GM21825 (cell line): ENCODE data around the gene DNALI1.
"Not testable (repeated sequence)": the region's sequence is repeated elsewhere in the genome, so short reads cannot be mapped to it uniquely, and the experiment has no call there.

ENCODE experiments used
- ATAC-seq: cut with Tn5 transposase; IDR thresholded peaks from one replicate; pipeline ENCODE4 v1.9.1; 2021; ENCODE audit warnings: mild to moderate bottlenecking, moderate library complexity; ENCODE audit not compliant: unreplicated experiment

The DNALI1 gene

DNA sequence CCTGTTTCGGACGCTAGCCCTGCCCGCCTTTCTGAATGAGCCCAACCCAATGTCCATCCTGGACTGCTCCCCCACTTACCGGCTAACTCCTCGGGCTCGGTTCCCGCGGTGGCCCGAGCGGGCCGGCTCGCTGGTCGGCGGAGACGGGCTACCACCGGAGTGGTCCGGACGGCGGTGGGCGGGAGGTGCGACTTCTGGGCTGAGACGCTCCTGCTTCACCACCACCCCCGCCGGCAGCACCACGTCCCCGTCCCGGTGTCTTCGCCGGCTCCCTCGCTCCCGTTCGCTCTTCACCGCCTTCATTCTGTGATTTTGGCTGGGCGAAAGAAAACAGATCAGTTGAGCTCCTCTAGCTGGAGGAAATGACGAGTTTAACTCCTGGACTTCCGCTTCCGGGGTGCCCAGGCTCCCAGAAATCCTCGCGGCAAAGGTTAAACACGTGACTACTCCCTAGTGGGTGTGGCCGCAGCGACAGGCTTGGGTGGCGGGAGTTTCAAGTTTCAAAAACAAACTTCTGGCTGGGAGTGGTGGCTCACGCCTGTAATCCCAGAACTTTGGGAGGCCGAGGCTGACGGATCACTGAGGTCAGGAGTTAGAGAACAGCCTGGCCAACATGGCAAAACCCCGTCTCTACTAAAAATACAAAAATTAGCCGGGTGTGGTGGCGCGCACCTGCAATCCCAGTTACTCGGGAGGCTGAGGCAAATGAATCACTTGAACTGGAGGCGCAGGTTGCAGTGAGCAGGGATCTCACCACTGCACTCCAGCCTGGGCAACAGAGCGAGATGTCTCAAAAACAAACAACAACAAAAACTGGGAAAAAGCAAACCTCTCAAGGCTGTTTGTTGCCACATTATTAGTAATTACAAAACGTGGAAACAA is 2.6 kb upstream of the DNALI1 start, which contains the start of gene SNIP1:
TSS of gene SNIP1 (minus strand) at position 367 of the 882 bp plus-strand sequence. CDS start at position 303, 64 bp downstream.
- ATAC-seq: peak; percentile 80

GRCh38 chr1:37557402-37557801 is 662 bp downstream of the DNALI1 start:
- ATAC-seq: no peak

DNA sequence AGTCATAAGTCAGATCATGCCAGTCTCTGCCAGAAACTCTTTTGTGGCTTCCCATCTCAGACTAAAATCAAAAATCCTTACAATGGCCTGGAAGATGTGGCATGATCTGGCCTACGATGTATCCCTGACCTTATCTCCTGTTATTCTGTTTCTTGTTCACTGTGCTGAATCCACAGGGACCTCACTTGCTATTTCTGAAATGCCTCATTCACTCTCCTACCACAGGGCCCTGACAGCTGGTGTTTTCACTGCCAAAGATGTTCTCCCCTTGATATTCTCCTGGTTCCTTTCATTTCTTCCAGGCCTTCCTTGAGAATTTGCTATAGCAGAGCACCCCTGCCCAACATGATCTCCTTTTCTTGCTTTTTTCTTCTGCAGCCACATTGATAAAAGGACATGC is 1.7 kb downstream of the DNALI1 start:
- no peak for ATAC-seq

GRCh38 chr1:37559080-37559479 is 2.3 kb downstream of the DNALI1 start:
- ATAC-seq: no peak

GRCh38 chr1:37559957-37560379 is 3.2 kb downstream of the DNALI1 start:
- ATAC-seq: not testable (repeated sequence)

- ATAC-seq: no peak
These were observed 3.8 kb downstream of the DNALI1 start for GRCh38 chr1:37560401-37561132.

DNA sequence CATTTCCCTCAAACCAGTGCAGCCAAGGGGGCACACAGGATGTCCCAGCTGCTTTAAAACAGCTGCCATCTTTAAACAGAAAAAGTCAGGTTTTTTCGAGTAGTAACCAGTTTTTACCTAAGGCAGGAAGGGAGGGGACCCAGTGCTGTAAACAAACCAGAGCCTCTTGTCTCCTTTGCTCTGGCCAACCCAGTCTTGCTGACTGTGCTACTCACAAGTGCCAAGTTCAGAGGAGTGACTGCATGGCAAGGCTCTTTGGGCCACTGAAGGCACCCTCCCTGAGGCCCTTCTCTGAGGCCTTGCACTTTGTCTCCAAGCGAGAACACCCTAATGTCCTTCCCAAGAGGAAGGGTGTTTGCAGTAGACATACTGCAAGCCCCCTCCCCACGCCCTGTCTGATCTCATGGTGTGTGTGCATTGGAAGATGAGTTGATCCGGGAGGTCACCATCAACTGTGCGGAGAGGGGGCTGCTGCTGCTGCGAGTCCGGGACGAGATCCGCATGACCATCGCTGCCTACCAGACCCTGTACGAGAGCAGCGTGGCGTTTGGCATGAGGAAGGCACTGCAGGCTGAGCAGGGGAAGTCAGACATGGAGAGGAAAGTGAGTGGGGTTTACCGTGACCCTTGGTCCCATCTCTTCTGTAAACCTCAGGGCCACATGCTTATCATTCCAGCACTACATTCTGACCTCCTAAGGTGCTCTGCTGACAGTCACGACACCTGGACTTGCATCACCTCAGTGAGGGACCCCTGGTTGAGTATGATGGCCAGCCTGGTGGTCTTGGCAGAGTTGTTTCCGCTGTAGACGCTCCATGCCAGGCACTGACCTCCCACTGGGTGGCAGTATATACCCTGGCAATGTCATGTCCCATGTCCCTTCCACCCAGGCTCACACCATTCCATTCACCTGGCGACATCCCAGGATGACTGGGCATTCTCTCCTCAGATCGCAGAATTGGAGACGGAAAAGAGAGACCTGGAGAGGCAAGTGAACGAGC is 4.7 kb downstream of the DNALI1 start:
- ATAC-seq: no peak

GRCh38 chr1:37562984-37563383 is 6.2 kb downstream of the DNALI1 start:
- no peak for ATAC-seq

GRCh38 chr1:37564892-37565291 is 8.2 kb downstream of the DNALI1 start:
- no peak for ATAC-seq

DNA sequence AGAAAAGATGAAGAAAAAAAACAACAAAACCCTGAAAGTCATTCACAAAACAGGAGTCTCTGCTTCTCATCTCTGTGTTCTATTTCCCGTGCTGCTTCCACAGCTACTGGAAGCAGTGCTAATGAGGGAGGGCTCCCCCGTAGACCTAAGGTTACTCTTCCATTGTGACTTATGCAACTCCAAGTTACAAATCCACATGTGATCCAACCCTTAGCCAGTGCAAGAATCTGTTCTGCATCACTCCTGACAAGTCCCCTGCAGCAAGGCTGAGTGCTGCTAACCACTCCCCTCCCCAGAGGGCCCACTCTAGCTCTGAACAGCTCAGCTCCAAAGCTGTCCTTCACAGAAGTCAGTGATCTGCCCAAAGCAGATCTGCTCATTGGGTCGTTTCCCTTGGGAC is 10.3 kb downstream of the DNALI1 start:
- no peak for ATAC-seq

DNA sequence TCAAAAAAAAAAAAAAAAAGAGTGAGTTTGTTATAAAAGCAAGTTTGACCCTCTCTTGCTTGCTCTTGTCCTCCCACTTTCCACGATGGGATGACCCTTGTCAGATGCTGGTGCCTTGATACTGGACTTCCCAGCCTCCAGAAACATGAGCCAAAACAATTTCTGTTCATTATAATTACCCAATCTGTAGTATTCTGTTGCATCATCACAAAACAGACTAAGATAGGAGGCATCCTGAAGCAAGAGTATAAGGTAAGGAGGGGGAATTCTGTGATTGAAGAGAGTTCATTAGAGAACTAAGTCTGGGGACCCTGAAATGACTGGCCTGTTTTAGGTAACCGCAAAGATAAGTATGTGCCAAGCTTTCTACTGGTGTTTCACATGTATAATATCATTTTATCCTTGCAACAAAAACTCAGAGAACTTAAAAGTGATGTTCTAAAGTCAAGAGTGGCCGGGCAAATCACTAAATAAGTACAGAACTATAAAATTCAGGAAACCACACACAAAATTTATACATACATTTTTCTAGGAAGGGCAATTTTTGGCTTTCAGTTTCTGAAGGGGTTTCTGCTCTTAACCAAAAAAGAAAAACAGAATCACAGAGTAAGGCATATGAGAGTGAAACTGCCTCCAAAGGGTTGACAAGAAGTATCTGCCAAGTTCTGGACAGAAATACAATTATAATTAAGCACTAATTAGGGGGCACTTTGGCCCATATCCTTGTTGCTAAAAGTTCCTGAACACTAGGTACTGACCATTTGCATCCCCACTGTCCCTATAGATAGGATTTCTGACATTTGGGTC is 14.0 kb downstream of the DNALI1 start:
- no peak for ATAC-seq

GRCh38 chr1:37574834-37575480 is 18.2 kb downstream of the DNALI1 start:
- no peak for ATAC-seq

GRCh38 chr1:37575692-37576091 is 19.0 kb downstream of the DNALI1 start:
- ATAC-seq: no peak

DNA sequence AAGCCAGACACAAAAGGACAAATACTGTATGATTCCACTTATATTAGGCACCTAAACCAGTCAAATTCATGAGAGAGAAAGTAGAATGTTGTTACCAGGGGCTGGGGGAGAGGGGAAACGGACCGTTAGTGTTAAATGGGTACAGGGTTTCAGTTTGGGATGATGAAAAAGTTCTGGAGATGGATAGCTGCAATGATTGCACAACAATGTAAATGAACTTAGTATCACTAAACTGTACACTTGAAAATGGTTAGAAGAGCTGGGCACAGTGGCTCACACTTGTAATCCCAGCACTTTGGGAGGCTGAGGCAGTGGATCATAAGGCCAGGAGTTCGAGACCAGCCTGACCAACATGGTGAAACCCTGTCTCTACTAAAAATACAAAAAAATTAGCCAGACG is 27.8 kb downstream of the DNALI1 start:
- not testable (repeated sequence) for ATAC-seq

DNA sequence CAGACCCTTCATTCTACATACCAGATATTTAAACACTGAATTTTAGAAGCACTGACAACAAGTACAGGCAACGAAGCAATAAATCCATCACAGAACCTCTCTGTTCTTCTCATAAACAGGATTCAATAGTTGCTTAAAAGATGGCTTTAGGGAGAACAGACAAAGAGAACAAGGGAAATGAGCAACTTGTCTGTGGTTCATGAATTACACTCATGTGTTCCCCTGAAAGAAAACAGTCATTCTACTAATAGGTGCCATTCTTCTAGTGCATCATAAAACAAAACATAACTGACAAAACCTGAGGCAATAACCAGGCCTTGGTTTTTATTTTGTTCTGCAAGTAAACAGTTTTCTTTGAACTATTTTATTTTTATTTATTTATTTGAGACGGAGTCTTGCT is 32.2 kb downstream of the DNALI1 start:
- no peak for ATAC-seq

DNA sequence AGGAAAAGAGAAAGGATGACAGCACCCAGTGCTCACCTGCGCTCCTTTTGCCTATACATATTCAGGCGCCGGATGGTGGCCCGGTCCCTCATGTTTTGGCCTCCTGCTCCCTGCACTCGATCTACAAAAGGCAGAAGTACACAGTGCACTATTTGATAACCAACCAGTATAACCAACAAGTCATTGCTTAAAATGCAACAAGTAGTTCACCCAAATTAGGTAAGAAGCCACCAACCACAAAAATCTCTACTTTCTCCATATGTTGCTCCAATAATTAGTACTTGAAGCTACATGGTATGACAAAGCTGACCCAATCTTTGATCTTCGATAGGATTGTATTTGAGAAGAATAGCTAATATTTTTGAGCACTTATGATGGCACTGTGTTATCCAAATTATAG is 37.0 kb downstream of the DNALI1 start:
- ATAC-seq: no peak

GRCh38 chr1:37595440-37596181 is 38.9 kb downstream of the DNALI1 start, which contains the start of gene GNL2:
TSS of gene GNL2 (minus strand) at chr1:37595937. CDS start at chr1:37595822, 115 bp downstream.
- peak; percentile 96 for ATAC-seq

- ATAC-seq: no peak
These were observed 39.5 kb downstream of the DNALI1 start for GRCh38 chr1:37596182-37596667.
